H1 (cell line): ENCODE data around the gene DIP2C. TPM values are rescaled to one million over a fixed set of nuclear protein-coding genes. Genes with fewer than 3 reads are reported as not detected.

ENCODE experiments used
- SAP30 ChIP-seq: fragments of 300-600 bp; sonication (generic); IDR thresholded peaks from 2 replicates; pipeline ENCODE4 v1.7.1; 2012; ENCODE audit warnings: low read length, moderate library complexity, mild to moderate bottlenecking, inconsistent platforms; ENCODE audit not compliant: insufficient read depth, insufficient replicate concordance
- polyA plus RNA-seq, 7 experiments: library from polyadenylated mRNA; depleted of rRNA in 3 of 7; stranded (reverse) in 5 of 7; unstranded in 2 of 7; fragments of >200 nt in 5 of 7; fragments of 200-250 nt in 2 of 7; gene quantifications; 1 replicate in 5 of 7; 2 replicates in 1 of 7; 4 replicates in 1 of 7; pipeline versions ENCODE4 v1.2.1 to v1.2.3, GENCODE V29; 2011 to 2013; ENCODE audit warnings: missing spikeins in 2 of 7, mixed read lengths in 2 of 7
- total RNA-seq: library from RNA; stranded (reverse); fragmentation: NEBNext Ultra II Directional; extraction: Animal tissue kit (Norgen Biotek cat#: 25700); gene quantifications from 2 replicates; pipeline ENCODE4 v1.2.1, GENCODE V29; 2021

Gene DIP2C
- total and polyA plus RNA-seq, 2 of the 8 experiments (the other 6 are each of a cell fraction or from before 2014, with no cell fraction given) = 3.8 to 9.3 TPM

DNA sequence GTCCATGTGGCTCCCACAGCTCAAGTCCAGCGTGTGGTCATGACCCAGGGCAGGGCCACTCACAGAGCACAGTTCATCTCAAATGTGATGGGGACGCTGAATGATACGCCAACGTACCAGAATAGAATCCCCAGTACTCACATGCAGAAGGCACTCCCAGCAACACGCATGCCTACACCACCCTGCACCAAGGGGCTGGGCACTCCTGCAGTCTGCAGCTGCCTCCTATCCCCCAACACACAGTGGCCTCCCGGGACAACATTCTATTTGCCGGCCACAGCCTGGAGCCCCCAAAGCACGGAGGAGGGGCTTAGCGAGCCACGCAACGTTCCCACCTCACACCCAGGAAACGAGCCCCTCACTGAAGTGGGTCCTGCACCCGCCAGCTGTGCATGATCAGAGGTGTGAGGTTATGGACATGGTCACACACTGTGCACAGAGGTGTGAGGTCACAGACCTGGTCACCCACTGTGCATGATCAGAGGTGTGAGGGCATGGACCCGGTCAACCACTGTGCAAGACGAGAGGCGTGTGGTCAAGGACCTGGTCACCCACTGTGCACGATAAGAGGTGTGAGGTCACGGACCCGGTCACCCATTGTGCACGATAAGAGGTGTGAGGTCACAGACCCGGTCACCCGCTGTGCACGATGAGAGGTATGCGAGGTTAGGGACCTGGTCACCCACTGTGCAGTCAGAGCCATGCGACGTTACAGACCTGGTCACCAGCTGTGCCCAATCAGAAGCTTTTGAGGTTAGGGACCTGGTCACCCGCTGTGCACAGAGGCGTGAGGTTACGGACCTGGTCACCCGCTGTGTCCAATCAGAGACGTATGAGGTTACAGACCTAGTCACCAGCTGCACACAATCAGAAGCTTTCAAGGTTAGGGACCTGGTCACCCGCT, 182.8 kb downstream of the DIP2C start (continued):
- no peak for TF ChIP-seq SAP30
